Measurements from ENCODE around the gene BSDC1.

DNA sequence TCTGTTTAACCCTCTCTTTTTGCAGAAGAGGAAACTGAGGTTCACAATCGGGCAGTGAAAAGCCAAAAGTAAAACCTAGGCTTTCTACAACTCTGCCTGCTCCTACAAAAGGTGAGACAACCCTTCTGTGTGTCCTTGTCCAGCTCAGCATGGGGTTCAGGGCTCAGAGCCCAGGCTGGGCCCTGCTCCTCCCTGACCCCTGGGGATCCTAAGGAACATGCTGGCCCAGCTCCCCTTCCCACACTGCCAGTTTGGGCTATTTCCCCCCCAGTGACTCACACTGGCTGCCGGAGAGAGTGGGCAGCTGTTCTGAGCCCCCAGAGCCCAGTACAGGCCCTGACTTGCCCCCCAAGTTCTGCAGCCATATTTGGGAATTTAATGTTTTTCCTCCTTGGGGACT, 40.8 kb downstream of the BSDC1 start:
- TF ChIP-seq, protein P1, sequence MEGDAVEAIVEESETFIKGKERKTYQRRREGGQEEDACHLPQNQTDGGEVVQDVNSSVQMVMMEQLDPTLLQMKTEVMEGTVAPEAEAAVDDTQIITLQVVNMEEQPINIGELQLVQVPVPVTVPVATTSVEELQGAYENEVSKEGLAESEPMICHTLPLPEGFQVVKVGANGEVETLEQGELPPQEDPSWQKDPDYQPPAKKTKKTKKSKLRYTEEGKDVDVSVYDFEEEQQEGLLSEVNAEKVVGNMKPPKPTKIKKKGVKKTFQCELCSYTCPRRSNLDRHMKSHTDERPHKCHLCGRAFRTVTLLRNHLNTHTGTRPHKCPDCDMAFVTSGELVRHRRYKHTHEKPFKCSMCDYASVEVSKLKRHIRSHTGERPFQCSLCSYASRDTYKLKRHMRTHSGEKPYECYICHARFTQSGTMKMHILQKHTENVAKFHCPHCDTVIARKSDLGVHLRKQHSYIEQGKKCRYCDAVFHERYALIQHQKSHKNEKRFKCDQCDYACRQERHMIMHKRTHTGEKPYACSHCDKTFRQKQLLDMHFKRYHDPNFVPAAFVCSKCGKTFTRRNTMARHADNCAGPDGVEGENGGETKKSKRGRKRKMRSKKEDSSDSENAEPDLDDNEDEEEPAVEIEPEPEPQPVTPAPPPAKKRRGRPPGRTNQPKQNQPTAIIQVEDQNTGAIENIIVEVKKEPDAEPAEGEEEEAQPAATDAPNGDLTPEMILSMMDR (IDR thresholded peaks at IDR 0.05): no peak
- no peak for TF ChIP-seq POLR2A (IDR thresholded peaks at IDR 0.05)
- TF ChIP-seq EP300 (IDR thresholded peaks at IDR 0.05): no peak
